ENCODE measurements around the gene KCNIP3.
A peak's percentile ranks its signal among the peaks of the same experiment; 100 is the strongest.
"Not testable (repeated sequence)": the region's sequence is repeated elsewhere in the genome, so short reads cannot be mapped to it uniquely, and the experiment has no call there.

Gene KCNIP3

GRCh38 chr2:95349568-95350322, 52.6 kb downstream of the KCNIP3 start:
- DNase-seq, result no peak

- DNase-seq, result no peak
These were observed 53.2 kb downstream of the KCNIP3 start for GRCh38 chr2:95350368-95350767.

GRCh38 chr2:95350774-95351597, 53.8 kb downstream of the KCNIP3 start:
- DNase-seq, result no peak

GRCh38 chr2:95351598-95351915, 54.4 kb downstream of the KCNIP3 start:
- no peak for DNase-seq

- DNase-seq, result no peak
These were observed 55.3 kb downstream of the KCNIP3 start for GRCh38 chr2:95352310-95353054.

GRCh38 chr2:95353055-95353575, 56.0 kb downstream of the KCNIP3 start:
- DNase-seq, result no peak

- DNase-seq, result no peak
These were observed 56.7 kb downstream of the KCNIP3 start for GRCh38 chr2:95353613-95354468.

- DNase-seq, result no peak
These were observed 57.3 kb downstream of the KCNIP3 start for GRCh38 chr2:95354469-95354901.

- no peak for DNase-seq
These were observed 57.8 kb downstream of the KCNIP3 start for GRCh38 chr2:95354925-95355324.

GRCh38 chr2:95355486-95355885, 58.3 kb downstream of the KCNIP3 start:
- not testable (repeated sequence) for DNase-seq

- DNase-seq, result no peak
These were observed 59.9 kb downstream of the KCNIP3 start for GRCh38 chr2:95356821-95357700.

- DNase-seq, result no peak
These were observed 60.7 kb downstream of the KCNIP3 start for GRCh38 chr2:95357717-95358280.

- DNase-seq, result peak; percentile 82
These were observed 61.9 kb downstream of the KCNIP3 start for GRCh38 chr2:95359031-95359430.

- no peak for DNase-seq
These were observed 62.4 kb downstream of the KCNIP3 start for GRCh38 chr2:95359501-95359930.

GRCh38 chr2:95361216-95361980, 64.3 kb downstream of the KCNIP3 start:
- DNase-seq, result no peak

GRCh38 chr2:95362486-95362885, 65.3 kb downstream of the KCNIP3 start:
- DNase-seq, result no peak

GRCh38 chr2:95366514-95366913, 69.4 kb downstream of the KCNIP3 start:
- DNase-seq, result no peak

- no peak for DNase-seq
These were observed 75.2 kb downstream of the KCNIP3 start for GRCh38 chr2:95372216-95372829.

GRCh38 chr2:95372845-95373244, 75.7 kb downstream of the KCNIP3 start:
- DNase-seq, result no peak

GRCh38 chr2:95374029-95374428, 76.9 kb downstream of the KCNIP3 start:
- no peak for DNase-seq
